B cell (primary cell): Measurements from ENCODE around the gene TOP2B. TPM values are rescaled to one million over a fixed set of nuclear protein-coding genes. Genes with fewer than 3 reads are reported as not detected.

Experiments used
- ATAC-seq: fragments of 200-7000 bp; cut with Tn5 transposase; one replicate; pipeline ENCODE4 v1.10.0; 2021; ENCODE audit warnings: low read depth, mild to moderate bottlenecking, moderate number of reproducible peaks, moderate library complexity
- CTCF ChIA-PET: fragments of 350-600 bp; sonication (Branson Sonifier 250); formaldehyde crosslinking; loops from one replicate; lab custom pipeline; 2021; ENCODE audit warnings: antibody characterized with exemption, inconsistent platforms; lab: Charles Lee
- POLR2A ChIA-PET: fragments of 350-600 bp; sonication (Branson Sonifier 250); formaldehyde crosslinking; loops from one replicate; lab custom pipeline; 2021; ENCODE audit warnings: antibody characterized with exemption; lab: Charles Lee
- DNase-seq: peaks from one replicate; pipeline ENCODE4 v3.0.0; 2013
- H2AFZ ChIP-seq: 2 replicates; pipeline ENCODE4 v1.6.1; 2012; ENCODE audit warnings: mild to moderate bottlenecking, low read depth, low read length; ENCODE audit not compliant: insufficient read depth, poor library complexity, severe bottlenecking
- H3K27ac ChIP-seq, 2 donors: 1 replicate in 1 of 2; 2 replicates in 1 of 2; pipeline ENCODE4 v1.5.1; 2012 to 2013; ENCODE audit warnings: low read length in 2 of 2, mild to moderate bottlenecking in 2 of 2, moderate library complexity in 1 of 2
- H3K27me3 ChIP-seq, 4 experiments: fragments of 200-600 bp in 1 of 4; sonication (generic) in 1 of 4; replicated peaks in 1 of 4; 1 replicate in 2 of 4; 2 replicates in 2 of 4; pipeline versions ENCODE4 v1.6.1 to v1.7.0; 2013 to 2016; ENCODE audit warnings: low read length in 3 of 4, mild to moderate bottlenecking in 2 of 4, mixed read lengths in 1 of 4, moderate library complexity in 1 of 4; ENCODE audit not compliant: insufficient read depth in 4 of 4, control insufficient read depth in 3 of 4; ENCODE audit errors: control extremely low read depth in 1 of 4
- H3K36me3 ChIP-seq, 2 experiments: replicated peaks in 1 of 2; 1 replicate in 1 of 2; 2 replicates in 1 of 2; pipeline versions ENCODE4 v1.6.1 to v1.7.1; 2013; ENCODE audit warnings: low read length in 1 of 2; ENCODE audit not compliant: insufficient read depth in 2 of 2, control insufficient read depth in 1 of 2; ENCODE audit errors: control extremely low read depth in 1 of 2, extremely low read depth in 1 of 2
- H3K4me1 ChIP-seq, 2 donors: fragments of 200-600 bp in 1 of 2; sonication (generic) in 1 of 2; 1 replicate in 1 of 2; 2 replicates in 1 of 2; pipeline versions ENCODE4 v1.5.1 to v1.6.1; 2013 to 2017; ENCODE audit warnings: low read length in 2 of 2; ENCODE audit not compliant: control insufficient read depth in 2 of 2, insufficient read depth in 2 of 2
- H3K4me2 ChIP-seq: replicated peaks from 2 replicates; pipeline ENCODE3; 2012; ENCODE audit warnings: mild to moderate bottlenecking, low read depth, low read length; ENCODE audit not compliant: poor library complexity, severe bottlenecking
- H3K4me3 ChIP-seq, 5 experiments: fragments of 200-600 bp in 1 of 5; sonication (generic) in 1 of 5; 1 replicate in 3 of 5; 2 replicates in 2 of 5; pipeline versions ENCODE4 v1.5.1 to v1.7.0; 2011 to 2016; ENCODE audit warnings: low read length in 4 of 5, mild to moderate bottlenecking in 4 of 5, low read depth in 2 of 5, control low read depth in 1 of 5, moderate library complexity in 1 of 5; ENCODE audit not compliant: insufficient read depth in 1 of 5; ENCODE audit errors: control extremely low read depth in 1 of 5, extremely low read depth in 1 of 5
- H3K79me2 ChIP-seq: fragments of 200-600 bp; sonication (generic); one replicate; pipeline ENCODE4 v1.6.0; 2016; ENCODE audit warnings: low read length; ENCODE audit not compliant: control insufficient read depth, insufficient read depth
- H3K9ac ChIP-seq: fragments of 200-600 bp; sonication (generic); 2 replicates; pipeline ENCODE4 v1.6.1; 2017; ENCODE audit warnings: mild to moderate bottlenecking, low read length, moderate library complexity
- H3K9me3 ChIP-seq, 3 donors: one replicate each; pipeline versions ENCODE4 v1.6.1 to v1.7.1; 2013; ENCODE audit warnings: low read length in 2 of 3; ENCODE audit not compliant: control insufficient read depth in 2 of 3, insufficient read depth in 1 of 3; ENCODE audit errors: control extremely low read depth in 1 of 3
- H4K20me1 ChIP-seq: 2 replicates; pipeline ENCODE4 v1.6.0; 2012; ENCODE audit warnings: mild to moderate bottlenecking, low read length; ENCODE audit not compliant: insufficient read depth, control insufficient read depth, poor library complexity, severe bottlenecking
- H3K27ac Mint-ChIP-seq: one replicate; pipeline ENCODE4 v1.8.0; 2021; ENCODE audit warnings: mixed read lengths
- H3K27me3 Mint-ChIP-seq: one replicate; pipeline ENCODE4 v1.8.0; 2021; ENCODE audit warnings: mixed read lengths
- H3K4me1 Mint-ChIP-seq: one replicate; pipeline ENCODE4 v1.8.0; 2021; ENCODE audit warnings: mixed read lengths
- H3K4me3 Mint-ChIP-seq: one replicate; pipeline ENCODE4 v1.8.0; 2021; ENCODE audit warnings: mixed read lengths
- H3K9me3 Mint-ChIP-seq: one replicate; pipeline ENCODE4 v1.8.0; 2022; ENCODE audit warnings: mixed read lengths; ENCODE audit not compliant: insufficient read depth
- CTCF ChIP-seq: fragments of 200-600 bp; IDR thresholded peaks from one replicate; pipeline ENCODE4 v1.8.0; 2022; ENCODE audit warnings: antibody characterized with exemption, mild to moderate bottlenecking
- EZH2 ChIP-seq: IDR thresholded peaks from 2 replicates; pipeline ENCODE4 v1.6.1; 2012; ENCODE audit warnings: borderline replicate concordance, low read depth, mild to moderate bottlenecking, moderate library complexity, low read length; ENCODE audit not compliant: insufficient read depth, poor library complexity, severe bottlenecking
- WGBS: methylation state at CpG from one replicate; pipeline ENCODE4 v1.1.5; 2013; ENCODE audit warnings: missing lambda C conversion rate; ENCODE audit not compliant: insufficient coverage; 5-methylcytosine and 5-hydroxymethylcytosine counted together
- intact Hi-C: fragments of 100-400 bp; cut with micrococcal nuclease; formaldehyde crosslinking; loops from one replicate; pipeline ENCODE4 v1.10.0; 2022
- polyA plus RNA-seq: library from polyadenylated mRNA; depleted of rRNA; stranded (reverse); fragments of >200 nt; gene quantifications from 2 replicates; pipeline ENCODE4 v1.2.3, GENCODE V29; 2012
- total RNA-seq, 2 donors: library from RNA; stranded (reverse); fragments of 120-200 nt in 1 of 2; gene quantifications; 1 replicate in 1 of 2; 2 replicates in 1 of 2; pipeline versions ENCODE4 v1.2.3 to v1.2.4, GENCODE V29; 2013 to 2022

Gene TOP2B
- total and polyA plus RNA-seq, 2 donors (not counting 1 experiment from before 2014, with no cell fraction given) = 22.2 to 149 TPM

DNA sequence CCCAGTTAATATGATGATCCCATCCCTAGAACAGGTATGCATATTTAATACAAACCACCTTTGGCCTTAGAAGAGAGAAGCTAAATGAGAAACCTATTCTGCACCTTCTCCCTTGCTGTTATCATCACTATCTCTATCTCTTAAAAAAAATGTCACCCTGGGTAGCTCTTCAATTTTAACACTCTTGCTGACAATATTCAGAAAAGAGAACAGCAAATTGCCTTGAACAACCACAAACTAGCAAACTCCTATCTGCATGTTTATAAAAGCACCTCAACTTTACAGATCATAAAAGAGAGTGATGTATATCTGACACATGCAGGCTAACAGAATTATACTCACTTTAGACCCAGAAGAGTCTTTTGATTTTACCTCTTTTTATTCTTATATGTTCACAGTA lies 7.4 kb downstream of the TOP2B start:
- no peak overlapping the region for H3K27ac Mint-ChIP-seq
- H3K4me3 Mint-ChIP-seq = peak overlapping the region; percentile 10
- ATAC-seq (no peak), DNase-seq (no peak)
- peaks cover 99% of the 10 kb centered on the region for H3K79me2 ChIP-seq
- H3K4me1 Mint-ChIP-seq = peaks cover 80% of the 10 kb centered on the region
- H2AFZ ChIP-seq = no peak overlapping the region
- no peak overlapping the region for H3K27ac ChIP-seq
- H3K4me1 ChIP-seq = peaks cover 31 to 75% of the 10 kb centered on the region in 2 donors
- no peaks in the 10 kb centered on the region for H3K9me3 ChIP-seq
- H3K27me3 Mint-ChIP-seq = no peaks in the 10 kb centered on the region
- no peak overlapping the region for H3K9ac ChIP-seq
- H3K27me3 ChIP-seq = no peaks in the 10 kb centered on the region
- H3K4me3 ChIP-seq = no peak overlapping the region
- peak overlapping the region; percentile 36 for H3K4me2 ChIP-seq
- peaks cover 59% of the 10 kb centered on the region for H4K20me1 ChIP-seq
- TF ChIP-seq CTCF = no peak
- TF ChIP-seq EZH2 = no peak
- CTCF ChIA-PET = interaction anchor here (7.1 kb wide), 1 partner anchor 9 kb away, joined by 47 read pairs; no protein-coding TSS in a partner anchor
- intact Hi-C loops = no loop called here
- POLR2A ChIA-PET = interaction anchor here (0.6 kb wide), 1 partner anchor 85 kb away, joined by 3 read pairs; no protein-coding TSS in a partner anchor
- H3K9me3 Mint-ChIP-seq = no peaks in the 10 kb centered on the region
- H3K36me3 ChIP-seq = peaks cover 0 to 2% of the 10 kb centered on the region in 2 experiments

DNA sequence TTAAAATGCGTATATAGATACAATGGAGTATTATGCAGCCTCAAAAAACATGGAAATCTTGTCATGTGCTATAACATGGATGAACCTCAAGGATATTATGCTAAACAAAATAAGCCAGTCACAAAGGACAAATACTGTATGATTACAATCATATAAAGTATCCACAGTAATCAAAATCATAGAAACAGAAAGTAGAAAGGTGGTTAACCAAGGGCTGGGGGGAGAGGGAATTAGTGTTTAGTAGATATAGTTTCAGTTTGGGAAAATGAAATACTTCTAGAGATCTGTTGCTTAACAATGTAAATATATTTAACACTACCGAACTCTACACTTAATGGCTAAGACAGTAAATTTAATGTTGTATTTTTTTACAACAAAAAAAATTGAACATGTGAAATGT lies 9.0 kb downstream of the TOP2B start:
- Histone ChIP-seq H3K4me1 (peaks cover 24 to 64% of the 10 kb centered on the region in 2 donors), H3K4me3 (no peak overlapping the region), H3K9me3 (no peaks in the 10 kb centered on the region), H3K27ac (no peak overlapping the region), H3K9ac (no peak overlapping the region), H4K20me1 (peaks cover 68% of the 10 kb centered on the region), H3K36me3 (peaks cover 0 to 4% of the 10 kb centered on the region in 2 experiments), H3K27me3 (no peaks in the 10 kb centered on the region), H2AFZ (no peak overlapping the region), H3K4me2 (no peak overlapping the region), H3K79me2 (peaks cover 98% of the 10 kb centered on the region)
- Mint-ChIP-seq H3K9me3 (peaks cover 6% of the 10 kb centered on the region), H3K27me3 (no peaks in the 10 kb centered on the region), H3K27ac (no peak overlapping the region), H3K4me3 (peak overlapping the region; percentile 4), H3K4me1 (peaks cover 74% of the 10 kb centered on the region)
- intact Hi-C loops = no loop called here
- no peak for ATAC-seq
- ChIA-PET POLR2A (no interaction called here), CTCF (no interaction called here)
- TF ChIP-seq CTCF (no peak), EZH2 (no peak)
- no CpG with 5 or more reads among the region's 2 CpGs for WGBS
- no peak for DNase-seq
